LNCAP (cell line): ENCODE measurements around the gene FAM236C.
"Not testable (repeated sequence)": the region's sequence is repeated elsewhere in the genome, so short reads cannot be mapped to it uniquely, and the experiment has no call there.

ENCODE experiments used
- CTCF ChIP-seq: fragments of 450-650 bp; IDR thresholded peaks from 2 replicates; pipeline ENCODE4 v1.5.1; 2017; ENCODE audit warnings: mild to moderate bottlenecking

Gene FAM236C

GRCh38 chrX:72912315-72912714 is at the start of gene FAM236C:
Gene FAM236C, plus strand, starts transcription at chrX:72912615. Its CDS starts 100 bp downstream, at chrX:72912715.
- TF ChIP-seq CTCF, result not testable (repeated sequence)

GRCh38 chrX:72937906-72938305 is 25.5 kb downstream of the FAM236C start, which contains the start of gene FAM236A:
Gene FAM236A, plus strand, starts transcription at chrX:72938206. Its CDS starts 57 bp downstream, at chrX:72938263.
- not testable (repeated sequence) for TF ChIP-seq CTCF

GRCh38 chrX:72943819-72944169 is 31.4 kb downstream of the FAM236C start, which contains the start of gene DMRTC1:
Gene DMRTC1, minus strand, starts transcription at chrX:72943837. Its CDS starts 68,143 bp downstream, at chrX:72875694.
- not testable (repeated sequence) for TF ChIP-seq CTCF
